Measurements from ENCODE around the gene PODXL.

GRCh38 chr7:131517218-131517923 lies 39.1 kb downstream of the PODXL start:
- TF ChIP-seq CEBPB (IDR thresholded peaks at IDR 0.05; ENCODE audit: low read depth, low read length): no peak
- TF ChIP-seq EP300 (IDR thresholded peaks at IDR 0.05; ENCODE audit: borderline replicate concordance in 1 of 2, low read depth in 2 of 2, low read length in 2 of 2): no peak
- TF ChIP-seq POU5F1 (IDR thresholded peaks at IDR 0.05; ENCODE audit: low read depth, low read length): no peak
- TF ChIP-seq HDAC6 (IDR thresholded peaks at IDR 0.05; ENCODE audit: low read depth, low read length): no peak
- peak in 1 of 2 experiments; percentile 56; a peak in 1 of 3 replicates for TF ChIP-seq POLR2A (IDR thresholded peaks at IDR 0.05; ENCODE audit: control extremely low read depth in 1 of 2, low read depth in 2 of 2, low read length in 2 of 2)
- TF ChIP-seq ATF2 (IDR thresholded peaks at IDR 0.05; ENCODE audit: low read length): no peak
- no peak for TF ChIP-seq FOSL1 (IDR thresholded peaks at IDR 0.05; ENCODE audit: insufficient read depth, low read depth, low read length)

Data from H1 (cell line).